HTERT RPE-1 (cell line): Measurements from ENCODE around the gene MXRA8.
"Not testable (repeated sequence)": the region's sequence is repeated elsewhere in the genome, so short reads cannot be mapped to it uniquely, and the experiment has no call there.

ENCODE experiments used
- in situ Hi-C: fragments of 300-500 bp; cut with MboI; formaldehyde crosslinking; loops from 4 replicates; pipeline ENCODE4 v1.14.3; 2020; ENCODE audit warnings: low sequenced_read_pairs

MXRA8 gene

GRCh38 chr1:1370771-1371300 is 12.5 kb upstream of the MXRA8 start:
- in situ Hi-C loops = no loop called here

- in situ Hi-C loops = not testable (repeated sequence)
Observed at GRCh38 chr1:1370094-1370493, 11.7 kb upstream of the MXRA8 start.

- in situ Hi-C loops = no loop called here
Observed at GRCh38 chr1:1367315-1367714, 9.0 kb upstream of the MXRA8 start.

GRCh38 chr1:1366699-1367066 is 8.3 kb upstream of the MXRA8 start:
- in situ Hi-C loops = no loop called here

GRCh38 chr1:1365875-1366698 is 7.7 kb upstream of the MXRA8 start:
- in situ Hi-C loops = no loop called here

GRCh38 chr1:1364266-1364665 is 5.9 kb upstream of the MXRA8 start:
- in situ Hi-C loops = no loop called here

GRCh38 chr1:1361982-1362423 is 3.6 kb upstream of the MXRA8 start:
- in situ Hi-C loops = no loop called here

GRCh38 chr1:1361233-1361981 is 3.1 kb upstream of the MXRA8 start:
- in situ Hi-C loops = no loop called here

- in situ Hi-C loops = no loop called here
Observed at GRCh38 chr1:1360506-1361169, 2.3 kb upstream of the MXRA8 start.

GRCh38 chr1:1359664-1360468 is 1.5 kb upstream of the MXRA8 start:
- in situ Hi-C loops = no loop called here

- in situ Hi-C loops = no loop called here
Observed at GRCh38 chr1:1359308-1359663, 931 bp upstream of the MXRA8 start.

- in situ Hi-C loops = no loop called here
Observed at GRCh38 chr1:1357871-1358432, 403 bp downstream of the MXRA8 start.

- in situ Hi-C loops = no loop called here
Observed at GRCh38 chr1:1356796-1357401, 1.5 kb downstream of the MXRA8 start.

- in situ Hi-C loops = no loop called here
Observed at GRCh38 chr1:1356166-1356795, 2.1 kb downstream of the MXRA8 start.

- in situ Hi-C loops = no loop called here
Observed at GRCh38 chr1:1355416-1355815, 2.9 kb downstream of the MXRA8 start.

GRCh38 chr1:1354271-1355247 is 3.8 kb downstream of the MXRA8 start:
- in situ Hi-C loops = no loop called here

- in situ Hi-C loops = no loop called here
Observed at GRCh38 chr1:1353389-1354151, 4.8 kb downstream of the MXRA8 start.
